Heart right ventricle (tissue), 16 donors: Measurements from ENCODE around the gene DZANK1. TPM values are rescaled to one million over a fixed set of nuclear protein-coding genes. Genes with fewer than 3 reads are reported as not detected.
"Not testable (repeated sequence)": the region's sequence is repeated elsewhere in the genome, so short reads cannot be mapped to it uniquely, and the experiment has no call there.

Experiments
- ATAC-seq, 8 donors: fragments of 200-7000 bp; cut with Tn5 transposase; one replicate each; pipeline ENCODE4 v1.9.1; 2020; ENCODE audit warnings: mild to moderate bottlenecking in 8 of 8, moderate library complexity in 8 of 8, moderate number of reproducible peaks in 1 of 8
- DNase-seq, 2 donors: peaks; one replicate each; pipeline ENCODE4 v3.0.0-alpha.2; 2020
- H3K27ac ChIP-seq, 10 donors: fragments of 200-600 bp; sonication (generic) in 2 of 10; one replicate each; pipeline versions ENCODE4 v1.5.0 to v1.8.0; 2020 to 2022; ENCODE audit warnings: mild to moderate bottlenecking in 3 of 10
- H3K27me3 ChIP-seq, 7 donors: fragments of 200-600 bp; one replicate each; pipeline ENCODE4 v1.8.0; 2021 to 2022; ENCODE audit warnings: mild to moderate bottlenecking in 2 of 7
- H3K36me3 ChIP-seq, 9 donors: fragments of 200-600 bp; sonication (generic) in 1 of 9; one replicate each; pipeline versions ENCODE4 v1.5.0 to v1.8.0; 2020 to 2022; ENCODE audit warnings: mild to moderate bottlenecking in 2 of 9
- H3K4me1 ChIP-seq, 9 donors: fragments of 200-600 bp; sonication (generic) in 1 of 9; one replicate each; pipeline versions ENCODE4 v1.5.0 to v1.8.0; 2020 to 2022; ENCODE audit warnings: mild to moderate bottlenecking in 4 of 9
- H3K4me3 ChIP-seq, 10 donors: fragments of 200-600 bp; sonication (generic) in 2 of 10; one replicate each; pipeline versions ENCODE4 v1.5.0 to v1.8.0; 2020 to 2022; ENCODE audit warnings: mild to moderate bottlenecking in 7 of 10, moderate library complexity in 2 of 10
- H3K9me3 ChIP-seq, 11 donors: fragments of 200-600 bp in 10 of 11; sonication (generic) in 2 of 11; one replicate each; pipeline versions ENCODE4 v1.5.0 to v1.8.0; 2013 to 2022; ENCODE audit warnings: mild to moderate bottlenecking in 2 of 11, control low read depth in 1 of 11, moderate library complexity in 1 of 11
- CTCF ChIP-seq, 9 donors: fragments of 200-600 bp; sonication (generic) in 2 of 9; IDR thresholded peaks; one replicate each; pipeline versions ENCODE4 v1.5.0 to v1.8.0; 2021 to 2022; ENCODE audit warnings: antibody characterized with exemption in 9 of 9, mild to moderate bottlenecking in 5 of 9, moderate library complexity in 1 of 9
- WGBS, 2 donors: extraction: QIAGEN DNeasy Blood & Tissue Kit; methylation state at CpG; one replicate each; pipeline ENCODE4 v1.1.7; 2013; ENCODE audit warnings: inconsistent platforms in 1 of 2; 5-methylcytosine and 5-hydroxymethylcytosine counted together
- intact Hi-C, 10 donors: fragments of 100-400 bp; cut with DNase I; formaldehyde crosslinking; loops; one replicate each; pipeline versions ENCODE4 v1.11.1 to v1.14.2; 2022
- polyA plus RNA-seq, 2 donors: library from polyadenylated mRNA; stranded (reverse); fragments of 200-250 nt; gene quantifications; one replicate each; pipeline ENCODE4 v1.2.3, GENCODE V29; 2013
- total RNA-seq, 10 donors: library from RNA; stranded (reverse); fragmentation: NEBNext Ultra II Directional in 3 of 10; extraction: Animal tissue kit (Norgen Biotek cat#: 25700) in 3 of 10; gene quantifications; one replicate each; pipeline versions ENCODE4 v1.2.1 to v1.2.4, GENCODE V29; 2021 to 2023
- donor health status: Arrhythmogenic right ventricular cardiomyopathy.
- donor health status: ischemic (EF 13 %, LVEDD 7.1; RV severe dilation, severe dysfunction).
- donor health status: healthy with polysubstance abuse.
- donor health status: DM: no; HTN: yes; CAD: no.
- donor health status: DM: no; HTN: no; CAD: no.
- donor health status: ischemic (EF 25% LVEDD 6.9; RV normal size, moderate dysfunction).
- donor health status: ischemic (EF 25% LVEDD 5.7; RV mildly dilated, moderate dysfunction).
- donor health status: healthy.
- donor health status: DM: yes; HTN: yes; CAD: no.
- donor health status: Ischemic cardiomyopathy.
- donor health status: ischemic (EF 35%, LVEDD 5.7; RV mildly dilated, moderate dysfunction).
- donor health status: nonischemic (EF 11% LVEDD 7.7; RV severe dilation, severe dysfunction).
- donor health status: DM: yes; HTN: yes; CAD: no.
- donor health status: PGD.
- donor health status: ischemic (EF 29% LVEDD 5.4; RV normal size, mild dysfunction).
- donor health status: nonischemic (EF 23%, LVEDD 6.1; RV moderate dilation, normal function).

DZANK1 gene
- total and polyA plus RNA-seq, 12 donors: 0.35 to 1.7 (median 0.83) TPM

- H3K36me3 ChIP-seq: peaks cover 0 to 10% (median 0%) of the 10 kb centered on the region in 9 donors
- H3K27me3 ChIP-seq: no peaks in the 10 kb centered on the region
- 55 to 74% methylated on average over 2 of the region's 2 CpGs for WGBS, 2 donors
- H3K27ac ChIP-seq: no peak overlapping the region
- peaks cover 0 to 14% (median 4%) of the 10 kb centered on the region in 11 donors for H3K9me3 ChIP-seq
- no peak overlapping the region for H3K4me3 ChIP-seq
- intact Hi-C loops: no loop called here
- ATAC-seq (no peak), DNase-seq (no peak)
- TF ChIP-seq CTCF (IDR thresholded peaks at IDR 0.05): no peak
- H3K4me1 ChIP-seq: peaks cover 0 to 5% (median 0%) of the 10 kb centered on the region in 9 donors
Observed at GRCh38 chr20:18404172-18404571, 62.7 kb downstream of the DZANK1 start.

- peaks cover 0 to 14% (median 4%) of the 10 kb centered on the region in 11 donors for H3K9me3 ChIP-seq
- DNase-seq (no peak), ATAC-seq (no peak)
- H3K27ac ChIP-seq: no peak overlapping the region
- peaks cover 0 to 10% (median 0%) of the 10 kb centered on the region in 9 donors for H3K36me3 ChIP-seq
- intact Hi-C loops: no loop called here
- peaks cover 0 to 5% (median 0%) of the 10 kb centered on the region in 9 donors for H3K4me1 ChIP-seq
- no peaks in the 10 kb centered on the region for H3K27me3 ChIP-seq
- TF ChIP-seq CTCF (IDR thresholded peaks at IDR 0.05): no peak
- H3K4me3 ChIP-seq: no peak overlapping the region
Observed at GRCh38 chr20:18403269-18403668, 63.6 kb downstream of the DZANK1 start.

- 96 to 97% methylated on average over 3 of the region's 3 CpGs for WGBS, 2 donors
- intact Hi-C loops: no loop called here
- Histone ChIP-seq H3K27me3 (no peaks in the 10 kb centered on the region), H3K27ac (no peak overlapping the region), H3K9me3 (peaks cover 0 to 14% (median 4%) of the 10 kb centered on the region in 11 donors), H3K4me1 (peaks cover 0 to 7% (median 0%) of the 10 kb centered on the region in 9 donors), H3K36me3 (peaks cover 0 to 5% (median 0%) of the 10 kb centered on the region in 9 donors), H3K4me3 (no peak overlapping the region)
- TF ChIP-seq CTCF (IDR thresholded peaks at IDR 0.05): no peak
- DNase-seq (no peak), ATAC-seq (no peak)
Observed at GRCh38 chr20:18401305-18401704, 65.5 kb downstream of the DZANK1 start.

- peaks cover 0 to 7% (median 0%) of the 10 kb centered on the region in 9 donors for H3K4me1 ChIP-seq
- no peak for DNase-seq
- peaks cover 0 to 5% (median 0%) of the 10 kb centered on the region in 9 donors for H3K36me3 ChIP-seq
- H3K27me3 ChIP-seq: no peaks in the 10 kb centered on the region
- intact Hi-C loops: no loop called here
- 92 to 97% methylated on average over 2 of the region's 2 CpGs for WGBS, 2 donors
- no peak for ATAC-seq
- no peak overlapping the region for H3K27ac ChIP-seq
- peaks cover 0 to 14% (median 4%) of the 10 kb centered on the region in 11 donors for H3K9me3 ChIP-seq
- H3K4me3 ChIP-seq: no peak overlapping the region
- TF ChIP-seq CTCF (IDR thresholded peaks at IDR 0.05): no peak
Observed at GRCh38 chr20:18400460-18400859, 66.4 kb downstream of the DZANK1 start.

GRCh38 chr20:18398713-18399112, 68.1 kb downstream of the DZANK1 start:
- H3K27me3 ChIP-seq, ATAC-seq, intact Hi-C loops, DNase-seq, H3K4me1 ChIP-seq, H3K27ac ChIP-seq, H3K4me3 ChIP-seq, H3K36me3 ChIP-seq: not testable (repeated sequence)
- WGBS, 2 donors: 95 to 96% methylated on average over 8 of the region's 8 CpGs
- peaks cover 0 to 14% (median 4%) of the 10 kb centered on the region in 11 donors for H3K9me3 ChIP-seq
